NCI-H460 (cell line): ENCODE measurements around the gene PLEKHA8. TPM values are rescaled to one million over a fixed set of nuclear protein-coding genes. Genes with fewer than 3 reads are reported as not detected.

ENCODE experiments used
- DNase-seq: peaks from one replicate; pipeline ENCODE4 v3.0.0-alpha.2; 2016; ENCODE audit warnings: low read depth; ENCODE audit errors: extremely low read depth
- polyA plus RNA-seq: library from polyadenylated mRNA; depleted of rRNA; stranded (reverse); fragments of >200 nt; gene quantifications from 2 replicates; pipeline ENCODE4 v1.2.3, GENCODE V29; 2014; cell fraction: nucleus; rRNA removed
- total RNA-seq: library from RNA; depleted of rRNA; stranded (reverse); fragments of >200 nt; shearing (Covaris generic); gene quantifications from 2 replicates; pipeline ENCODE4 v1.2.3, GENCODE V29; 2014; rRNA removed

PLEKHA8 gene, protein sequence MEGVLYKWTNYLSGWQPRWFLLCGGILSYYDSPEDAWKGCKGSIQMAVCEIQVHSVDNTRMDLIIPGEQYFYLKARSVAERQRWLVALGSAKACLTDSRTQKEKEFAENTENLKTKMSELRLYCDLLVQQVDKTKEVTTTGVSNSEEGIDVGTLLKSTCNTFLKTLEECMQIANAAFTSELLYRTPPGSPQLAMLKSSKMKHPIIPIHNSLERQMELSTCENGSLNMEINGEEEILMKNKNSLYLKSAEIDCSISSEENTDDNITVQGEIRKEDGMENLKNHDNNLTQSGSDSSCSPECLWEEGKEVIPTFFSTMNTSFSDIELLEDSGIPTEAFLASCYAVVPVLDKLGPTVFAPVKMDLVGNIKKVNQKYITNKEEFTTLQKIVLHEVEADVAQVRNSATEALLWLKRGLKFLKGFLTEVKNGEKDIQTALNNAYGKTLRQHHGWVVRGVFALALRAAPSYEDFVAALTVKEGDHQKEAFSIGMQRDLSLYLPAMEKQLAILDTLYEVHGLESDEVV
- total RNA-seq = 15.5 and 18.3 TPM in 2 replicates
- 8.3 and 12.0 TPM in 2 replicates for polyA plus RNA-seq

DNA sequence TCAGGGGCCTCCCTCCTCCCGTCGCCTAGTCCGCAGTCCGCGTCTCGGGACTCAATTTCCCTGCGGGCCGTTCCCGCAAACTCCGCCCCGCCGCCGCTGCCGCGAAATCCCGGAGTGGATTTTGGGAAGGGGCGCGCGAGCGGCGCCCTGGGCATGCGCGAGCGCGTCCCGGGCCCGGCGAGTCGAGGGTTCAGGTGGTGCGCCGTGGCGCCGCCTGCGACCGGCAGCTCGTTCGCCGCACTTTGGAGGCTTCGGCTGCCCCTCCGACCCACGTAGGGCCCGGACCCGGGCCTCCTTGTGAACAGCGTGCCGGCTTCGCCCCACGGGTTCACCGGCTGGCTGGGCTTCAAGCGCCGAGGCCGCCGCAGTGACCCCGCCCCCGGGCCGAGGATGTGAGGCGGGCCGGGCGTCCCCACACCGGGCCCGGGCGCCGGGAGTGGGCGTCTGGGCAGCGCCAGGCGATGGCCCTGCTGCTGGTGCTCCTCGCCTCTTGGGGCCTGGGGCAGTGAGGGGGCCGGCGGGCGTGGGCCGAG, at the start of gene PLEKHA8:
Gene PLEKHA8 (plus strand): TSS at position 197 of the 533 bp plus-strand sequence. CDS start 351 bp downstream, outside the sequence.
- DNase-seq = peak; percentile 72

DNA sequence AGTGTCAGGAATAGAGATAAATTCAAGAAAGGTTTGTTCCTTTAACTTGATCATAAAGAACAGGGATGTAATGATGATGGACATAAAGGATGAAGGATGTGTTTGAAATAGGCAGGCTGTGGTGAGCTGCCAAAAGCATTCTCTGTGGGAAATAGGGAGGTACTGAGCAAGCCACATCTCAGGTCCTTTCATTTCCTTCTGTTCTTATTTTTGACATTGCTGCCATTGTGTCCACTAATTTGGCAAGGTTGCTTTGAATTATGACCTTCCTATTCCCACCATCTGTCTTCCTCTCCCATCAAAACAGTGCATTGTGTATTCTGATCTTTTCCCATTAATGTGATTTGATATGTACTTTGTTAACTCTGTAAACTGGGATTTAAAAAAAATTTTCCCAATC, 48.1 kb upstream of the PLEKHA8 start:
- DNase-seq = no peak

GRCh38 chr7:29987083-29987482, 41.1 kb upstream of the PLEKHA8 start:
- DNase-seq = no peak

DNA sequence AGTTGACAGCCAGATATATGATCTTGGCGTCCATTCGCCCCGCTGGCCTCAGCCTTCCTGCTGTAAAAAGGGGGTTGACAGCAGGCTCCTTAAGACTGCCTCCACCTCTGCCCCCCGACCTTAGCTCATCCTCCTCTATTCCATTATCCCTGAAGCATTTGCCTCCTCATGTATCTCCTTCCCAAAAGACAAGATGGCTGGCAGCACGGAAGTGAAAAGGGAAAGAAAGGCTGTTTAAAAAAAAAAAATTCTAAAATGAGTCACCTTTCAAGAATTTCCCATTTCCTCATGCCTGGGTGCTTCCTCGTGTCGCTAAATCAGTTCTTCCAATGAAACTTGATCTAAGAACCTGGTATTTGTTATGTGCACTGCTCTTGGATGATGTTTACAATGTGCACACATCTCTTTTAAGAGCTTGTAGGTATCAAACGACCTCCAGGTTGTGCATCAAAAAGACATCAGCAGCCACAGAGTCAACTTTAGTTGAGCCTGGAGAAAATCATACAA, 40.3 kb upstream of the PLEKHA8 start:
- no peak for DNase-seq

GRCh38 chr7:29988424-29989256, 39.6 kb upstream of the PLEKHA8 start:
- DNase-seq = no peak

DNA sequence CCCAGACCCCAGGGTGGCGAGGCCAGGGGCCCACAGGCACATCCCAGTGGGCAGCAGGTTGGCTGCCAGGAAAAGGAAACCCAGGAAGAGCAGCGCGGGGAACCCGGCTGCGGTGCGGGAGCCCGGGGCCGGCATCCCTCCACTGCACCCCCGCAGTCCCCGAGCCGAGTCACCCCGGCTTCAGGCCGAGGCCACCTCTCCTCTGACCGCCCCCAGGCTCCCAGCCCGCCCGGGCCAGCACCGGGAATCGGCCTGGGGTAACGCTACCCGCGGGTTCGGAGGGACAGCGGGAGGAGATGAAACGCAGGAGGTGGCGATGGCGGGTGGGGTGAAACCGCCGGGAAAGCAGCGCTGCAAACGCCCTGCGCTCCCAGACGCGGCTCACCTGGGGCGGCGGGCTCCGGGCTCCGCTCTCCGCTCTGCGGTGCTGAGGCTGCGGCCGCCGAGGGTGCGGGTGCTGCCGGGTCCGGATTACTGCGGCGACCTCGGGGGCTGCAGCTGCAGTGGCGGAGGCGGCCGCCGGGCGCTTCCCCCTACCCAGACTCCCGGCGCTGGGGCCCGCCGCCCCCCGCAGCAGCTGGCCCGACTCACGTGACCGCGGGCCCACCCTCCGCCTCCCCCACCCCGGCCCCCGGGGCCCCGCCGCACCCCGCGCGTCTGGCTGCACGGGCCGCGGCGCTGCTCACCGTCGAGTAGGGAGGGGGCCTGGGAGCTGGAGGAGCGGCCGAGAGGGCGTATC, 38.8 kb upstream of the PLEKHA8 start, which contains the start of gene SCRN1:
Gene SCRN1 (minus strand): TSS at position 545 of the 739 bp plus-strand sequence. CDS start 20,734 bp downstream, outside the sequence.
- DNase-seq = no peak

DNA sequence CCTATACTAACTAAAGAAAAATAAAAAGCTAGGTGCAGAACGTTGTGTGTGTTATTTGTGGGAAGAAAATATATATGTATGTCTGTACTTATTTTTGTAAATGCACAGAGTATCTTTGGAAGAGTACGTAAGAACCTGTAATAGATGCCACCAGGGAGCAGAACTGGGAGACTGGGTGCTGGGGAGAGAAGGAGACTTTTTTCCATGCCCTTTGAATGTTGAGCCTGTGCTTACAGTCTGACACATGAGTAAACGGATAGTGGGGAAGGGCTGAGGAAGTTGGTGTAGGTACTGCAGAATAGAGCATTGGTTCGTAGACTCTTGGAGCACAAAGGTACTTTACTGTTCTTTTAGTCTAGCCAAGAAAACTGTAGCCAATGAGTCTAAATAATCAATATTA, 37.3 kb upstream of the PLEKHA8 start:
- DNase-seq = no peak

DNA sequence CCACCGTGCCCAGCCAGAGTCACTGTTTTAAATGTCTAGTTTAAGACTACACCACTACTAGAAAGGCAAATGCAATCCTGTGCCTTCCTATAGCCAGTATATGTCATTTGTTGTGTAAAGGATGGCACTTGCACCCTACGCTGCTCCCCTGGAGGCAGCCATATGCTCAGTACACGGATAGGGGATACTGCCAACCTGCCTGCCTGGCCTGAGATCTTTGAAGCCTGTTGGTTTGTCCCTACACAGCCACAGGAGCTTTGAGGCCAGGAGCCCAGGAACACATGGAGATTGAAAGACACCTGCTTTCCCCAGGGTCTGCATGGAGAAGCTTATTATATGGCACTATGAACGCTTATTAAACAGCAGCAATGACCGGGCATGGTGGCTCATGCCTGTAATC, 36.3 kb upstream of the PLEKHA8 start:
- DNase-seq = no peak

GRCh38 chr7:29993140-29993539, 35.1 kb upstream of the PLEKHA8 start:
- no peak for DNase-seq

- no peak for DNase-seq
Observed at GRCh38 chr7:29995652-29996051, 32.6 kb upstream of the PLEKHA8 start.

- DNase-seq = no peak
Observed at GRCh38 chr7:29996321-29996720, 31.9 kb upstream of the PLEKHA8 start.

DNA sequence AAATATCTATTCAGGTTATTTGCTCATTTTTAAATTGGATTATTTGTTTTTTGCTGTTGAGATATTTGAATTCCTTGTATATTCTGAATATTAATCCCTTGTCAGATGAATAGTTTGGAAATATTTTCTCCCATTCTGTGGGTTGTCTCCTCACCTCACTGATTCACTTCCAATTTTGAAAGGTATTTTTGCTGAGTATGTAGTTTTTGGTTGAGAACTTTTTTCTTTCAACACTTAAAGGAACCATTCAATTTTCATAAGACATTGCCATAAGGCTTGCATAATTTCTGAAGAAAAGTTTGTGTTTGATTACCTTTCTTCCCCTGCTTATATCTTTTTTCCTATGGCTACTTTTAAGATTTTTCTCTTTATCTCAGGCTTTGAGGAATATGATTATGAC, 29.7 kb upstream of the PLEKHA8 start:
- DNase-seq = no peak

DNA sequence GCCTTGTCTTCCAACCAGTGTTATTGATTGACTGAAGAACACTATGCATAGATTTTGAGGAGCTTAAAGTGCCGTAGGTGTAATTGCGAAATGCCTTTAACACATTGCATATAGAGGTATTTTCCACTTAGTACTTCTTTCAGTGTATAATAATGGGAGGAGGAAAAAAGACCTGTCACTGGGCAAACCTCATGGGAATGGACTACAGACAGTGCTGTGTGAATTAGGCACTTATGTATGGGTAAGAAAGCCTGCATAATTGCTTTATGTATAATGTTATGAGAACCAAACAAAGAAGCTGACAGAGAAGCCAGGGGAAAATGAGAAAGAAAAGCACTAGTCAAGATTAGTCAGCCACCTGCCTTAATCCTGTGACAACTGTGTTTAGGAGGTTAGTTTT, 26.2 kb upstream of the PLEKHA8 start:
- no peak for DNase-seq

DNA sequence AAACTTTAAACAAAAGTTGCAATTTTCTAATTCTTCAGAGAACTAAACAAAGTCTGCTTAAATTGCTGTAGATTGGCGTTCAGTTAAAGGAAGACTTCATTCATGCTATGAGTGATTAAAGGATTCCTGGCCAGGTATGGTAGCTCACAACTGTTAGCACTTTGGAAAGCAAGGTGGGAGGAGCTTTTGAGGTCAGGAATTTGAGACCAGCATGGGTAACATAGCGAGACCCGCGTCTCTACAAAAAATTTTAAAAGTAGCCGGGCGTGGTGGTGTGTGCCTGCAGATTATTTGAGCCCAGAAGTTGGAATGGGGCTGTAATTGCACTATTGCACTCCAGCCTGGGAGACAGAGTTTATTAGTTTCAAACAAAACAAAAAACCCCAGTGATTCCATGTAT, 25.1 kb upstream of the PLEKHA8 start:
- DNase-seq = no peak

GRCh38 chr7:30005464-30005863, 22.7 kb upstream of the PLEKHA8 start:
- no peak for DNase-seq

DNA sequence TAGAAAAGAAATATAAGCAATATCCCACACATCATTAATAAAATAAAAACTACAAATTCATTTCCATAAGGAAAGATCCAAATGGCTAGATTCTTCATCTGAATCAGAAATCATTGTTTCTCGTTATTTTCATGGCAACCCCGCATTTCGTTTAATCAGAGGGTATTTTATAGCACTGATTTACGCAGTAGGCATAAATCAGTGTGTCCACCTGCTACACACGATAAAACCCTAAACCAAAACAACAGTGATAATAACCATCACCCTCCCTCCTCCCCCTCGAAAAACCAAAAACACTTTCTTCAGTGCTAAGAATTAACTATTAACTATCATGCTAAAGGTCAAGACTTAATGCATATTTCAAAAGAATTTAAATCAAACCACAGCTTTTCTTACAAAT, 18.2 kb upstream of the PLEKHA8 start:
- no peak for DNase-seq

DNA sequence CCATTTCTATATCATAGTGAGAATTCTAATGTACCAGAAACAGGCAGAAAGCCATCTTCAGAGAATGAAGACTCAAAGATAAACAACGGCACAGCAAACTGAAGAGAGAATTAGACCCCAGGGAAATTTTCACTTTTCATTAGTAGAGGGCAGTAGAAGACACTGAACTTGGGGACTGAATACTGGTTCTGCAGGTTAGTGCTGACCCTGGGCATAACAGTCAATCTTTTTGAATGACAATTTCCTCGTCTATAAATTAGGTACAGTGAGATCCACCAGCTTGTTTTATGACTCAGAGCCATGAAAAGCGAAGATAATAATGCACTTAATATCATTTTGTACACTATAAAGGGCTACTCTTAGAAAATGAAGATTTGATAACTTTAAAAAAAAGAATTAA, 15.5 kb upstream of the PLEKHA8 start:
- DNase-seq = no peak

- DNase-seq = no peak
Observed at GRCh38 chr7:30018451-30018850, 9.8 kb upstream of the PLEKHA8 start.

DNA sequence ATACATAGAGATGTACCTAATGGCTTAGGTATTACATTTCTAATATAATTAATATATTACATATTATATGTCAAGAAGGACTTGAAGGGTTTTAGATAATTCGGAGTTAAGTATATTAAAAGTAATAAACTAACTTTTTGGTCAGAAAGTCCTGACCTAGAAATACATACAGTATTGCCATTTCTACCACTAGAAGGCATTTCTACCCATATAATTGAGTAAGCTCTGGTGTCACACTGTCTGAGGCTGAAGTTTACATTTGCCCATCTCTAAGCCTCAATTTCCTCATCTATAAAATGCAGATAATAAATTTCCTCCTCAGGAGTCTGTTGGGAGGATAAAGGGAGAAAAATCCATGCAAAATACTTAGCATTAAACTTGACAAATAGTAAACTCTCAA, 8.8 kb upstream of the PLEKHA8 start:
- no peak for DNase-seq

GRCh38 chr7:30019960-30020359, 8.3 kb upstream of the PLEKHA8 start:
- DNase-seq = no peak
